H1 (cell line): ENCODE results near the gene AFAP1L2. TPM values are rescaled to one million over a fixed set of nuclear protein-coding genes. Genes with fewer than 3 reads are reported as not detected.

Experiments used
- CTCF ChIA-PET: fragments of 300-600 bp; sonication (Branson Sonifier 250); formaldehyde crosslinking; loops from one replicate; lab custom pipeline; 2021; ENCODE audit not compliant: partially characterized antibody; lab: Charles Lee
- POLR2A ChIA-PET: fragments of 300-600 bp; sonication (Branson Sonifier 250); formaldehyde crosslinking; loops from one replicate; lab custom pipeline; 2021; ENCODE audit warnings: inconsistent platforms; ENCODE audit not compliant: partially characterized antibody; lab: Charles Lee
- DNase-seq, 2 experiments: peaks; one replicate each; pipeline versions ENCODE4 v3.0.0 to v3.0.0-alpha.2; 2010 to 2022; ENCODE audit warnings: low spot score in 2 of 2, low read depth in 1 of 2, mixed read lengths in 1 of 2
- FAIRE-seq: peaks from 2 replicates; lab custom pipeline; 2011; peaks lifted over from hg19 to GRCh38; lab: Jason Lieb, UNC
- H2AFZ ChIP-seq: 2 replicates; pipeline ENCODE4 v1.8.1; 2012; ENCODE audit warnings: low read length, inconsistent platforms
- H2AK5ac ChIP-seq: 2 replicates; pipeline ENCODE4 v1.6.1; 2013; ENCODE audit warnings: low read depth, low read length
- H2BK120ac ChIP-seq: replicated peaks from 2 replicates; pipeline ENCODE3; 2013; ENCODE audit warnings: low read depth, low read length, inconsistent platforms
- H2BK12ac ChIP-seq: 2 replicates; pipeline ENCODE4 v1.6.1; 2013; ENCODE audit warnings: low read depth, low read length
- H2BK15ac ChIP-seq: 2 replicates; pipeline ENCODE4 v1.6.1; 2013; ENCODE audit warnings: low read length
- H2BK20ac ChIP-seq: 2 replicates; pipeline ENCODE4 v1.6.1; 2013; ENCODE audit warnings: low read length
- H2BK5ac ChIP-seq: 2 replicates; pipeline ENCODE4 v1.6.1; 2013; ENCODE audit warnings: low read depth, low read length
- H3K14ac ChIP-seq: 2 replicates; pipeline ENCODE4 v1.6.1; 2013; ENCODE audit warnings: inconsistent platforms; ENCODE audit not compliant: insufficient read length
- H3K18ac ChIP-seq: 2 replicates; pipeline ENCODE4 v1.6.1; 2013; ENCODE audit warnings: low read length; ENCODE audit errors: extremely low read depth
- H3K23ac ChIP-seq: 2 replicates; pipeline ENCODE4 v1.6.1; 2013; ENCODE audit warnings: inconsistent platforms; ENCODE audit not compliant: insufficient read length
- H3K23me2 ChIP-seq: 2 replicates; pipeline ENCODE4 v1.6.1; 2013; ENCODE audit warnings: low read depth, low read length
- H3K27ac ChIP-seq: 2 replicates; pipeline ENCODE4 v1.6.1; 2011; ENCODE audit warnings: low read depth, low read length, inconsistent platforms
- H3K27me3 ChIP-seq, 4 experiments: replicated peaks in 1 of 4; 1 replicate in 1 of 4; 2 replicates in 3 of 4; pipeline versions ENCODE4 v1.6.1 to v1.8.1; 2011 to 2013; ENCODE audit warnings: low read length in 3 of 4, mild to moderate bottlenecking in 3 of 4, inconsistent platforms in 2 of 4, mixed read lengths in 2 of 4, moderate library complexity in 1 of 4; ENCODE audit not compliant: control insufficient read depth in 3 of 4, insufficient read depth in 3 of 4; ENCODE audit errors: extremely low read depth in 1 of 4
- H3K36me3 ChIP-seq, 4 experiments: 2 replicates each; pipeline versions ENCODE4 v1.6.1 to v1.8.1; 2011 to 2013; ENCODE audit warnings: mild to moderate bottlenecking in 4 of 4, low read length in 3 of 4, moderate library complexity in 2 of 4, control low read depth in 1 of 4, inconsistent platforms in 1 of 4; ENCODE audit not compliant: insufficient read depth in 4 of 4, control insufficient read depth in 2 of 4
- H3K4ac ChIP-seq: replicated peaks from 2 replicates; pipeline ENCODE3; 2013; ENCODE audit warnings: low read length, low read depth, mixed read lengths, inconsistent platforms; ENCODE audit not compliant: insufficient read length
- H3K4me1 ChIP-seq, 4 experiments: replicated peaks in 1 of 4; 1 replicate in 1 of 4; 2 replicates in 3 of 4; pipeline versions ENCODE4 v1.6.1 to v1.8.1; 2011 to 2013; ENCODE audit warnings: low read length in 3 of 4, inconsistent platforms in 2 of 4, mixed read lengths in 1 of 4; ENCODE audit not compliant: insufficient read depth in 4 of 4, control insufficient read depth in 3 of 4
- H3K4me2 ChIP-seq, 2 experiments: 2 replicates each; pipeline versions ENCODE4 v1.6.1 to v1.8.1; 2011 to 2013; ENCODE audit warnings: low read depth in 2 of 2, low read length in 2 of 2, control low read depth in 1 of 2, inconsistent platforms in 1 of 2, mild to moderate bottlenecking in 1 of 2; ENCODE audit not compliant: insufficient read depth in 1 of 2
- H3K4me3 ChIP-seq, 4 experiments: fragments of 200-600, 300-600 bp in 1 of 4; sonication (generic), shearing (Covaris generic), sonication (Bioruptor Twin) in 1 of 4; 2 replicates each; pipeline versions ENCODE4 v1.5.1 to v1.8.1; 2011 to 2016; ENCODE audit warnings: low read length in 4 of 4, low read depth in 3 of 4, control low read depth in 2 of 4, inconsistent platforms in 2 of 4, mild to moderate bottlenecking in 2 of 4, mixed read lengths in 1 of 4, moderate library complexity in 1 of 4; ENCODE audit not compliant: insufficient read depth in 2 of 4; ENCODE audit errors: extremely low read depth in 1 of 4
- H3K56ac ChIP-seq: replicated peaks from 2 replicates; pipeline ENCODE3; 2013; ENCODE audit warnings: low read depth, mild to moderate bottlenecking, mixed read lengths, low read length, inconsistent platforms; ENCODE audit not compliant: insufficient read length
- H3K79me1 ChIP-seq: 2 replicates; pipeline ENCODE4 v1.6.1; 2013; ENCODE audit warnings: low read depth, low read length, control low read depth
- H3K79me2 ChIP-seq, 2 experiments: 2 replicates each; pipeline versions ENCODE4 v1.6.1 to v1.8.1; 2012 to 2013; ENCODE audit warnings: low read length in 2 of 2, mild to moderate bottlenecking in 2 of 2, inconsistent platforms in 1 of 2; ENCODE audit not compliant: insufficient read depth in 2 of 2, control insufficient read depth in 1 of 2
- H3K9ac ChIP-seq, 4 experiments: replicated peaks in 1 of 4; 1 replicate in 1 of 4; 2 replicates in 3 of 4; pipeline versions ENCODE4 v1.6.1 to v1.8.1; 2011 to 2013; ENCODE audit warnings: low read depth in 3 of 4, low read length in 3 of 4, control low read depth in 2 of 4, mild to moderate bottlenecking in 2 of 4, moderate library complexity in 2 of 4, inconsistent platforms in 1 of 4; ENCODE audit errors: extremely low read depth in 1 of 4
- H3K9me3 ChIP-seq, 2 experiments: 2 replicates each; pipeline versions ENCODE4 v1.6.1 to v1.8.1; 2012 to 2013; ENCODE audit warnings: mild to moderate bottlenecking in 2 of 2, moderate library complexity in 2 of 2, control low read depth in 1 of 2, inconsistent platforms in 1 of 2, low read depth in 1 of 2, low read length in 1 of 2, mixed read lengths in 1 of 2; ENCODE audit not compliant: insufficient read depth in 2 of 2
- H4K20me1 ChIP-seq, 2 experiments: replicated peaks in 1 of 2; 2 replicates each; pipeline versions ENCODE3 to v1.8.1; 2011 to 2013; ENCODE audit warnings: inconsistent platforms in 2 of 2, low read length in 2 of 2, mild to moderate bottlenecking in 1 of 2; ENCODE audit not compliant: insufficient read depth in 2 of 2, control insufficient read depth in 1 of 2
- H4K5ac ChIP-seq: 2 replicates; pipeline ENCODE4 v1.6.1; 2013; ENCODE audit warnings: low read length, low read depth, mixed read lengths, inconsistent platforms; ENCODE audit not compliant: insufficient read length
- H4K8ac ChIP-seq: 2 replicates; pipeline ENCODE4 v1.8.0; 2013; ENCODE audit warnings: mild to moderate bottlenecking, moderate library complexity, low read length, inconsistent platforms; ENCODE audit not compliant: insufficient read depth; ENCODE audit errors: extremely low read depth
- H4K91ac ChIP-seq: replicated peaks from 2 replicates; pipeline ENCODE3; 2013; ENCODE audit warnings: low read length, mixed read lengths, inconsistent platforms; ENCODE audit not compliant: insufficient read length
- ASH2L ChIP-seq: fragments of 200-600, 300-600 bp; sonication (generic); IDR thresholded peaks from one replicate; pipeline ENCODE4 v1.7.1; 2017; ENCODE audit warnings: low read length
- BACH1 ChIP-seq: IDR thresholded peaks from 2 replicates; pipeline ENCODE4 v1.6.1; 2012; ENCODE audit warnings: low read length, improper control_type of control experiment
- GTF2F1 ChIP-seq: IDR thresholded peaks from 2 replicates; pipeline ENCODE4 v1.6.1; 2012; ENCODE audit warnings: low read depth, low read length, improper control_type of control experiment, borderline replicate concordance
- JUND ChIP-seq: IDR thresholded peaks from 2 replicates; pipeline ENCODE4 v1.6.1; 2011; ENCODE audit warnings: mild to moderate bottlenecking, improper control_type of control experiment, low read length
- KDM4A ChIP-seq: IDR thresholded peaks from one replicate; pipeline ENCODE4 v1.7.1; 2012; ENCODE audit warnings: low read depth, mild to moderate bottlenecking, moderate library complexity, low read length, inconsistent platforms; ENCODE audit not compliant: severe bottlenecking
- MAFK ChIP-seq: IDR thresholded peaks from 2 replicates; pipeline ENCODE4 v1.6.1; 2012; ENCODE audit warnings: low read depth, mild to moderate bottlenecking, improper control_type of control experiment, low read length
- POLR2AphosphoS5 ChIP-seq: IDR thresholded peaks from 2 replicates; pipeline ENCODE4 v1.6.1; 2011; ENCODE audit warnings: low read depth, low read length
- SAP30 ChIP-seq: fragments of 300-600 bp; sonication (generic); IDR thresholded peaks from 2 replicates; pipeline ENCODE4 v1.7.1; 2012; ENCODE audit warnings: low read length, moderate library complexity, mild to moderate bottlenecking, inconsistent platforms; ENCODE audit not compliant: insufficient read depth, insufficient replicate concordance
- SIRT6 ChIP-seq: IDR thresholded peaks from one replicate; pipeline ENCODE4 v1.7.1; 2012; ENCODE audit warnings: low read length, inconsistent platforms
- SP2 ChIP-seq: IDR thresholded peaks from 2 replicates; pipeline ENCODE4 v1.6.1; 2012; ENCODE audit warnings: mild to moderate bottlenecking, low read length, inconsistent platforms
- SP4 ChIP-seq: IDR thresholded peaks from 2 replicates; pipeline ENCODE4 v1.6.1; 2012; ENCODE audit warnings: low read length, inconsistent platforms
- TAF1 ChIP-seq: IDR thresholded peaks from 2 replicates; pipeline ENCODE4 v1.6.1; 2011; ENCODE audit warnings: mild to moderate bottlenecking, low read depth, low read length
- TEAD4 ChIP-seq: IDR thresholded peaks from 2 replicates; pipeline ENCODE4 v1.6.1; 2012; ENCODE audit warnings: low read depth, low read length, inconsistent platforms, mixed read lengths
- YY1 ChIP-seq: IDR thresholded peaks from 2 replicates; pipeline ENCODE4 v1.6.1; 2011; ENCODE audit warnings: low read depth, mild to moderate bottlenecking, low read length
- WGBS, 2 experiments: shearing (Covaris generic) in 1 of 2; methylation state at CpG; one replicate each; pipeline versions ENCODE4 v1.1.6 to v1.1.7; 2013 to 2015; ENCODE audit warnings: low lambda C conversion rate in 2 of 2, mixed read lengths in 2 of 2, inconsistent platforms in 1 of 2, low coverage in 1 of 2, missing lambda C conversion rate in 1 of 2; ENCODE audit not compliant: insufficient replicate concordance in 2 of 2, insufficient coverage in 1 of 2, insufficient read length in 1 of 2; ENCODE audit errors: extremely low coverage in 1 of 2, missing lambda C conversion rate in 1 of 2; 5-methylcytosine and 5-hydroxymethylcytosine counted together
- polyA plus RNA-seq, 7 experiments: library from polyadenylated mRNA; depleted of rRNA in 3 of 7; stranded (reverse) in 5 of 7; unstranded in 2 of 7; fragments of >200 nt in 5 of 7; fragments of 200-250 nt in 2 of 7; gene quantifications; 1 replicate in 5 of 7; 2 replicates in 1 of 7; 4 replicates in 1 of 7; pipeline versions ENCODE4 v1.2.1 to v1.2.3, GENCODE V29; 2011 to 2013; ENCODE audit warnings: missing spikeins in 2 of 7, mixed read lengths in 2 of 7
- total RNA-seq: library from RNA; stranded (reverse); fragmentation: NEBNext Ultra II Directional; extraction: Animal tissue kit (Norgen Biotek cat#: 25700); gene quantifications from 2 replicates; pipeline ENCODE4 v1.2.1, GENCODE V29; 2021
- TF ChIP-seq, protein P1 (sequence below): IDR thresholded peaks from 2 replicates; pipeline ENCODE4 v1.6.1; 2012; ENCODE audit warnings: inconsistent platforms

The AFAP1L2 gene
- total and polyA plus RNA-seq, 2 of the 8 experiments (the other 6 are each of a cell fraction or from before 2014, with no cell fraction given), result 3.9 to 6.4 TPM

GRCh38 chr10:114375047-114375446, 29.3 kb downstream of the AFAP1L2 start:
- ChIA-PET POLR2A (no interaction called here), CTCF (interaction anchor here (0.7 to 15.1 kb wide), 6 partner anchors 14 to 71 kb away, joined by 3 to 209 read pairs (median 4); no protein-coding TSS in a partner anchor)
- H3K4me3 ChIP-seq, result no peak overlapping the region
- no peak overlapping the region for H3K23ac ChIP-seq
- no peak overlapping the region for H3K18ac ChIP-seq
- no peak for TF ChIP-seq JUND
- no peak for TF ChIP-seq SAP30
- TF ChIP-seq GTF2F1, result no peak
- no peak for TF ChIP-seq TAF1
- no peak for TF ChIP-seq ASH2L
- TF ChIP-seq, protein P1, sequence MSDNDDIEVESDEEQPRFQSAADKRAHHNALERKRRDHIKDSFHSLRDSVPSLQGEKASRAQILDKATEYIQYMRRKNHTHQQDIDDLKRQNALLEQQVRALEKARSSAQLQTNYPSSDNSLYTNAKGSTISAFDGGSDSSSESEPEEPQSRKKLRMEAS, result no peak
- TF ChIP-seq TEAD4, result no peak
- TF ChIP-seq MAFK, result no peak
- no peak for TF ChIP-seq SIRT6
- no peak for TF ChIP-seq POLR2AphosphoS5
- TF ChIP-seq BACH1, result no peak
- TF ChIP-seq SP4, result no peak
- TF ChIP-seq KDM4A, result no peak
- TF ChIP-seq SP2, result no peak
- TF ChIP-seq YY1, result no peak
- TF ChIP-seq, all 59 proteins: peak for 0
- no peak overlapping the region for H3K9ac ChIP-seq
- no peak overlapping the region for H3K4me2 ChIP-seq
- no peak overlapping the region for H4K8ac ChIP-seq
- H3K79me1 ChIP-seq, result no peaks in the 10 kb centered on the region
- H3K4ac ChIP-seq, result no peak overlapping the region
- H2BK12ac ChIP-seq, result no peak overlapping the region
- FAIRE-seq, result no peak
- no peak overlapping the region for H4K91ac ChIP-seq
- no peaks in the 10 kb centered on the region for H4K20me1 ChIP-seq
- H2AFZ ChIP-seq, result no peak overlapping the region
- H3K27me3 ChIP-seq, result no peaks in the 10 kb centered on the region
- no peak overlapping the region for H2BK15ac ChIP-seq
- H3K27ac ChIP-seq, result no peak overlapping the region
- no peaks in the 10 kb centered on the region for H3K36me3 ChIP-seq
- H4K5ac ChIP-seq, result no peak overlapping the region
- no peak overlapping the region for H2BK120ac ChIP-seq
- no peaks in the 10 kb centered on the region for H3K9me3 ChIP-seq
- H3K79me2 ChIP-seq, result no peaks in the 10 kb centered on the region
- H2BK20ac ChIP-seq, result no peak overlapping the region
- H2AK5ac ChIP-seq, result no peak overlapping the region
- no peak overlapping the region for H2BK5ac ChIP-seq
- H3K56ac ChIP-seq, result no peak overlapping the region
- no peak overlapping the region for H3K14ac ChIP-seq
- H3K4me1 ChIP-seq, result 0 out of 7 replicates have a peak, but pooled peaks cover 0 to 2% (median 0%) of the 10 kb centered on the region in 4 experiments
- no peaks in the 10 kb centered on the region for H3K23me2 ChIP-seq
- DNase-seq, result no peak
- 86% methylated on average over 3 of the region's 3 CpGs; no CpG with 5 or more reads in 1 of the 2 experiments for WGBS, 2 experiments
